Smooth muscle cell of the brain vasculature (primary cell): ENCODE data around the gene ZNF256.

Experiments
- DNase-seq: peaks from one replicate; pipeline ENCODE4 v3.0.0-alpha.2; 2012; ENCODE audit warnings: low read depth, low spot score

Gene ZNF256

DNA sequence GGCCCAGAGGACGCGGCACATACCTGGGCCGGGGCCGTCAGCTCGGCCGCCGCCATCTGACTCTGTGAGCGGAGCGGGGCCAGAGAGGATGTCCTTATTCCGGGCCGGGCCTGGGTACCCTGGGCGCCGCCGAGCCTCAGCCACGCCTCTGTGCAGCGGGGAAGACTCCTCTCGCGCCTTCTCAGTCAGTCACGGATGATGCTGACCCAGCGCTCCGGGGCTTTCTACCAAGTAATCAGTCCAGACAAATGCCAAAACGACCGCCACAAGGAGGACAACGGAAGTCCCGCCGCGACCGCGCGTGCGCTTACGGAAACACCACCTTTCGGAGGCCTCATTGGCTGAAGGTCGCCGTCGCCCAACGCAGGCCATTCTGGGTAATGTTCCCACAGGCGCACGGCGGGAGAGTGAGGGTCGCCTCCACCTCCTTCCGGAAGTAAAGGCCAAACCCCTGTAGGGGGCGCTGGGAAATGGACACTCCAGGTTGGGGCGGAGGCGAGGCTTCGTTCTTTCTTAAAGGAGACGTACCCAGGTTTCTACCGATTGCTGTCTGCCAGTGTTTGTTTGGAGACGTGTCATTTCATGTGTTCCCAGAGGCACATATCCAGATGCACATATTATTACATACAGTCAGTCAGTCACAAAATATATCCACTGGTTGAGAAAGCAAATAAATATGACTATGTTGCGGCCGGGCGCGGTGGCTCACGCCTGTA, at the start of gene ZNF256:
Gene ZNF256, minus strand, starts transcription at position 288 of the 716 bp plus-strand sequence. Its CDS starts 232 bp downstream, at position 56.
- peak; percentile 79 for DNase-seq

GRCh38 chr19:57992841-57993240, 45.3 kb upstream of the ZNF256 start:
- DNase-seq, result no peak

DNA sequence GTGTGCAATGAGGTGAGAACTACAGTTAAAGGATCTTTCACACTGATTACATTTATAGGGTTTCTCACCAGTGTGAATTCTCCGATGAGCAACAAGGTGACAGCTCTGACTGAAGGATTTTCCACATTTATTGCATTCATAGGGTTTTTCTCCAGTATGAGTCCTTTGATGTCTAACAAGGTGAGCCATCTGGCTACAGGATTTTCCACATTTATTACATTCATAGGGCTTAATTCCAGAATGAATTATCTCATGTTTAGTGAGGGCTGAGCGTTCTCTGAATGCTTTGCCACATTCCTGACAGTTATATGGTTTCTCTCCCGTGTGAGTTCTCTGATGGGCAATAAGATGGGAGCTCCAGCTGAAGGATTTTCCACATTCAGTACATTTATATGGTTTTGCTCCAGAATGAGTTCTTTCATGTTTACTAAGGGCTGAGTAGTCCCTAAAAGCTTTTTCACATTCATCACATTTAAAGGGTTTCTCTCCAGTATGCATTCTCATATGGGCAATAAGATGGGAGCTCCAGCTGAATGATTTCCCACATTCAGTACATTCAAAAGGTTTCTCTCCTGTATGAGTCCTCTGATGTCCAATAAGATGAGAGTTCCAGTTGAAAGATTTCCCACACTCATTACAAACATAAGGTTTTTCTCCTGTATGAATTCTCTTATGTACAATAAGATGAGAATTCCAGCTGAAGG, 31.2 kb upstream of the ZNF256 start:
- DNase-seq, result no peak

GRCh38 chr19:57974434-57974833, 26.9 kb upstream of the ZNF256 start, which contains the start of gene C19orf18:
Gene C19orf18, minus strand, starts transcription at chr19:57974534. Its CDS starts 102 bp downstream, at chr19:57974432.
- no peak for DNase-seq

- no peak for DNase-seq
These were observed 17.3 kb upstream of the ZNF256 start for GRCh38 chr19:57964761-57965160.

GRCh38 chr19:57961785-57962184, 14.3 kb upstream of the ZNF256 start:
- no peak for DNase-seq

GRCh38 chr19:57954996-57955395, 7.5 kb upstream of the ZNF256 start:
- no peak for DNase-seq

DNA sequence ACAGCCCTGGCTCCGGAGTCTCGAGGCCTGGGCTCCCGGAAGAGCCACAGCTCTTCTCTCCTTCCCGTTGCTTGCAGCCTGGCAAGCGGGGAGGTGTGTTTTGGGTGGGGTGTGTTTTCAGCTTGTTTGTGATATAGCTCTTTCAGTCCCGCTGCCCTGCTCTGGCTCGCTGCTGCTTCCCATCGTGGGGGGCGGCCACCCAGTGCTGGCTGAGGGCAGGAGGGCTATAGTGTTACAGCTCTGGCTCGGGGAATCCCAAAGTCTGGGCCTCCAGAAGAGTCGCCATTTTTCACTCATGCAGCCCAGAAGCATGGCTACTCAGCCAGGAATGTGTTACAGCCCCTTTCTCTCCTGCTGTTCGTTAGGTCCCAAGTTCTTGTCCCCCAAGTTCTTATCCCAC, 2.2 kb upstream of the ZNF256 start:
- no peak for DNase-seq

DNA sequence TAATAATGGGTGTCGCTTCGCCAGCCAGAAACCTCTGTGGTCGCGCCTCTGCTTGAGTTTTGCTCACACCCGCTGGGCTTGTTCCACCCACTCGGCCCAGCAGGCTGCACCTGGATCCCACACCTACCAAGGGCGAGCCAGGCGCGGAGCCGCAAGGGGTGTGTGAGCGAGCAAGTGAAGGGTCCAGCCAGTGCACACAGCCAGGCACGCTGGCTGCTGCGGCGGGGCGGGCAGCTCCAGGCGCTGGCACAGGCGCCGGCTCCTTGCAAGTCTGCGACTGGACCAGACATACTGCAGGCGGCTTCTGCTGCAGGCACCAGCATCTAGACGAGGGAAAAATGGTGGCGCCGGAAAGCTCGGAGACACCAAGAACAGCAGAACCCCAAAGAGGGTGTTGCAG, 1.8 kb upstream of the ZNF256 start:
- no peak for DNase-seq

GRCh38 chr19:57947088-57947418, 453 bp downstream of the ZNF256 start:
- no peak for DNase-seq

DNA sequence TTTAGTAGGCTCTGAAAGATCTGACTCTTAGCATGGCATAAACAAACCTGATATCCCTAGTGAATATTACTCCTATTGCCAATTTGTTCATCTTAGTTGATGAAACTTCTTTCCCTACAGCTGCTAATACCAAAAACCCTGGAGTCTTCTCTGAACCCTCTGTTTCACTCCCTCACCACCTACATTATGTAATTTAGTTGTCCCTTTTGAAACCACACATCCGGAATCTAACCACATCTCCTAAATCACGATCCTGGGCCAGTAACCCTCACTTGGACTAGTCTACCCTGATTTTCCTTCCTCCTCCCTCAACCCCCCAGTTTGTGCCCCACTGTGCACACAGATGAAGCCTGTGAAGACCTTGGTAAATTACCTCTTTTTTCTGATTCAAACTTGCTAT, 1.2 kb downstream of the ZNF256 start:
- no peak for DNase-seq

GRCh38 chr19:57941593-57941992, 5.9 kb downstream of the ZNF256 start:
- DNase-seq, result no peak

- DNase-seq, result no peak
These were observed 11.8 kb downstream of the ZNF256 start for GRCh38 chr19:57935731-57936130.

DNA sequence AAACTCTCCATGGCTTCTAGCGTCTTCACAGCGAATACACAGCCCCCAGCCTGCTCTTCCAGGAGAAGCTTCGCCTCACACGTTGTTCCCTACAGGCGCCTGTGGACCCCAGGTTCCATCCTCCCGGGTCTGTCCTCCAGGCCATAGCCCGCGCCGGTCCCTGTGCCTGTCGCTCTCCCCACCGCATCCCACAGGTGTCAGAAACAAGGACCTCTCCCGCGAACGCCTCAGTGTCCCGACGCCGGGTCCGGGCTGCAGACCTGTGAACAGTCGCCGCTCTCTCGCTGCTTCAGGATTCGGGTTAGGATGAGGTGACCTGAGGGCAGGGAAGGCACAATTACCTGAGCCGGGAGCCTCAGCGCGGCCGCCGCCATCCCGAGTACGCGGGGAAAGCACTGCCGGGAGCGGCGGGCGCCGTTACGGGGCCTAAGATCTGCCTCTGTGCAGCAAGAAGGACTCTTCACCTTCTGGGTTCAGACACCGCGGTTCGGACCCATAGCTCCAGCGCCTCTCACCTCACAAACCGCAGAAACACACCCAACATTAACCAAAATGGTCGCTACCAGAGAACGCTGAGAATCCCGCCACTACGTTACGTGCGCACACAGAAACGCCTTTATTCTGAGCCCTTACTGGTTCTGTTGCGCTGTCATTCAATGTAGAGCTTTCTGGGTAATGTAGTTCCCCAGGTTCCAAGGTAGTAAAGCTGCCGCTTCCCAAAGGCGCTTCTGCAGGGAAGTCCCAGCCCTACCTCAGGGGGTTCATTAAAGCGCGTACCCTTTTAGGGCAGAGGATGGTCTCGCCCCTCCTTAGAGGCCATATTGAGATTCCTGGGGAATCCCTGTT, 12.5 kb downstream of the ZNF256 start, which contains the start of gene ZNF418:
Gene ZNF418, minus strand, starts transcription at position 583 of the 846 bp plus-strand sequence. CDS start 1,580 bp downstream, outside the sequence.
- peak; percentile 53 for DNase-seq

- no peak for DNase-seq
These were observed 19.9 kb downstream of the ZNF256 start for GRCh38 chr19:57927587-57927986.

GRCh38 chr19:57916168-57916995, 31.1 kb downstream of the ZNF256 start, which contains the start of gene ZNF417:
Gene ZNF417, minus strand, starts transcription at chr19:57916592. Its CDS starts 181 bp downstream, at chr19:57916411.
- DNase-seq, result peak; percentile 82

- DNase-seq, result no peak
These were observed 33.0 kb downstream of the ZNF256 start for GRCh38 chr19:57914531-57914930.

DNA sequence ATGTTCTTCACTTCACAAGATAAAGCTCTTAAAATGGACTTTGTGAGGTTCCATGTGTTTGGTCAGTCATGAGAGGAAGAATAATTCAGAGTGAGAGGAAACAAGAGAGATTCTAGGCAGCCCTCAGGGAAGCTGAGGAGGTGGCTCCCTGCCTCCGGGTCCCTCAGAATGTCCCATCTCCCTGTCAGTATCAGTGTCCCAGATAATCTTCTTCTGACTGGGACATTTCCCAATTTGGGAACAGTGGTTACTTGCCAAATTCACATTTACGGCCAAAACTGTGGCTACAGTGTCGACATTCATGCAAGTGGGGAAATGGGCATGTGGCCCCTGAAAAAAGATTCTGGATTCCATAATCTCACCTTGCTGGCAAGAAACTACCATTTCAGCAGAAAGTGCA, 40.1 kb downstream of the ZNF256 start:
- no peak for DNase-seq

DNA sequence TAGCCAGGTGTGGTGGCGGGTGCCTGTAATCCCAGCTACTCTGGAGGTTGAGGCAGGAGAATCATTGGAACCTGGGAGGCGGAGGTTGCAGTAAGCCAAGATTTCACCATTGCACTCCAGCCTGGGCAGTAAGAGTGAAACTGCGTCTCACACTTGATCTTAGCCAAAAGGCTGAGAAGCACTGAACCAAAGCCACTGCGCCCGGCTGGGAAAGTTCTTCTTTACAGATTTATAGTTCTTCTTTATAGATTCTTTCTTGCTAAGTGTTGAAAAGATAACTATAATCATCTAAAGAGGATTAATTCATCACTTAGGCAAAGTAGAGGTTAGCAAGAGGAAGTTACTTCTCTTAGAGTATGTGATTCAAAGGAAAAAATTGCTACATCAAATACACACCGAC, 42.2 kb downstream of the ZNF256 start:
- no peak for DNase-seq

- no peak for DNase-seq
These were observed 43.8 kb downstream of the ZNF256 start for GRCh38 chr19:57903618-57904184.

DNA sequence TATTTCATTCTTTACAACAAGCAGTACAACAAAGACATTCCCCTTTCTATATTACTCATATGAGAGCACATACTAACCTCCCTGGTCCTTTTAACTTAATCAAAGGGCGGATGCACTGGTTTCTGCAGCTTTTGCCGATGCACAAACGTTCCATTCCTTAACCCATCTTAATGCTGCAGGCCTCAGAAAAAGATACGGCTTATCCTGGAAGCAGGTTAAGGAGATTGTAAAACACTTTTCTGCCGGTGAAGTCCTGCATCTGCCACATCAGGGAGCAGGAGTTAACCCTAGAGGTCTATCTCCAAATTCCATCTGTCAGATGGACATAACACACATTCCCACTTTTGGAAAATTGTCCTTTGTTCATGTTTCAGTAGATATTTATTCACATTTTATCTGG, 47.2 kb downstream of the ZNF256 start:
- no peak for DNase-seq
